ENCODE data around the gene LETM1.
"Not testable (repeated sequence)": the region's sequence is repeated elsewhere in the genome, so short reads cannot be mapped to it uniquely, and the experiment has no call there.

LETM1 gene

GRCh38 chr4:1839282-1839681 lies 16.7 kb downstream of the LETM1 start:
- no peak for DNase-seq (ENCODE audit: low read depth)
- H3K4me3 ChIP-seq (ENCODE audit: low read depth, low read length): no peak overlapping the region
- no peak for TF ChIP-seq CTCF (IDR thresholded peaks at IDR 0.05; ENCODE audit: control insufficient read depth, extremely low read depth, insufficient read depth)

- no peak for DNase-seq (ENCODE audit: low read depth)
- H3K4me3 ChIP-seq (ENCODE audit: low read depth, low read length): no peak overlapping the region
- no peak for TF ChIP-seq CTCF (IDR thresholded peaks at IDR 0.05; ENCODE audit: control insufficient read depth, extremely low read depth, insufficient read depth)
Observed at GRCh38 chr4:1837069-1837468, 18.9 kb downstream of the LETM1 start.

GRCh38 chr4:1836650-1837049 lies 19.3 kb downstream of the LETM1 start:
- TF ChIP-seq CTCF (IDR thresholded peaks at IDR 0.05; ENCODE audit: control insufficient read depth, extremely low read depth, insufficient read depth): no peak
- no peak overlapping the region for H3K4me3 ChIP-seq (ENCODE audit: low read depth, low read length)
- no peak for DNase-seq (ENCODE audit: low read depth)

DNA sequence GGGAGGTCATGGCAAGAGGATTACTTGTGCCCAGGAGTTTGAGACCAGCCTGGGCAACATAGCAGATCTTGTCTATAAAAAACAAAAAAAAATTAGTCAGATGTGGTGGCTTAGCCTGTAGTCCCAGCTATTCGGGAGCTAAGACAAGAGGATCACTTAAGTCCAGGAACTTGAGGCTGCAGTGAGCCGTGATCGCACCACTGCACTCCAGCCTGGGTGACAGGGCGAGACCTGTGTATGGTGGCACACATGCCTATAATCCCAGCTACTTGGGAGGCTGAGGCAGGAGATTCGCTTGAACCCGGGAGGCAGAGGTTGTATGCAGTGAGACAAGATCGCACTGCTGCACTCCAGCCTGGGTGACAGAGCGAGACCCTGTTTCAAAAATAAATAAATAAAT lies 20.1 kb downstream of the LETM1 start:
- H3K4me3 ChIP-seq (ENCODE audit: low read depth, low read length); DNase-seq (ENCODE audit: low read depth): not testable (repeated sequence)

- DNase-seq (ENCODE audit: low read depth): no peak
- H3K4me3 ChIP-seq (ENCODE audit: low read depth, low read length): no peak overlapping the region
- TF ChIP-seq CTCF (IDR thresholded peaks at IDR 0.05; ENCODE audit: control insufficient read depth, extremely low read depth, insufficient read depth): no peak
Observed at GRCh38 chr4:1834047-1834775, 21.7 kb downstream of the LETM1 start.

DNA sequence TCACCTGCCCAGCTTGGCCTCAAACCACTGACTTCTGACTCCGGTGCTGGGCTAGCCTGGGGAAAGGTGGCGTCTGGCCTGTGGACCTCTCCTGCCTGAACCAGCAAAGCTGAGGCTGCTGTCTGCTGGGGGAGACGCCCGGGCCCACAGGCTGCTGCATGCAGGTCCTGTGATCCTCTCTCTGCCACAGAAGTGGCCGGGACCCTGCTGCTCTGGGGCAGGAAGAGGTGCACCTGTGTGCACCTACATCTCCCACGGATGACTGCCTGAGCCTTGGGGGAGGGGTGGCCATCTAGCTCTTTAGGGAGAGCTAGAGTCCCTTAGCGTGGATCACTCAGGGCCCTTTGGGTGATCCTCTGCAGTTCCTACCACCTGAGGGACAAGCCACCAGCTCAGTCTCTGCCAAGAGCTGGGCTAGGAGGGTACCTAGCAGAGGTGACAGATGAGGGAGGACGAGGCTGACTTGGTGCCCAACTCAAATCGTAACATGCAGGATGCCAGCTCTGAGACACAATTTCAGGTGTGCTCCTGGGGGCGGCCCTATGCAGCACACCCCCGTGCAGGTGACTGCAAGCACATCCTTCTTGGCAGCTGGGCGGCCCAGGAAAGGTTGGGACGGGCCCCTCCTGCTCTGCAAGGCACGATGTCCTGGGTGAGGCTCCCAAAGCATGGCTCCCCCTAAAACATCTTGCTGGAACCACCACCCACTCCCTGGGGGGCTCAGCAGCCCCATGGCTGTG lies 22.5 kb downstream of the LETM1 start:
- no peak for DNase-seq (ENCODE audit: low read depth)
- TF ChIP-seq CTCF (IDR thresholded peaks at IDR 0.05; ENCODE audit: control insufficient read depth, extremely low read depth, insufficient read depth): no peak
- no peak overlapping the region for H3K4me3 ChIP-seq (ENCODE audit: low read depth, low read length)

DNA sequence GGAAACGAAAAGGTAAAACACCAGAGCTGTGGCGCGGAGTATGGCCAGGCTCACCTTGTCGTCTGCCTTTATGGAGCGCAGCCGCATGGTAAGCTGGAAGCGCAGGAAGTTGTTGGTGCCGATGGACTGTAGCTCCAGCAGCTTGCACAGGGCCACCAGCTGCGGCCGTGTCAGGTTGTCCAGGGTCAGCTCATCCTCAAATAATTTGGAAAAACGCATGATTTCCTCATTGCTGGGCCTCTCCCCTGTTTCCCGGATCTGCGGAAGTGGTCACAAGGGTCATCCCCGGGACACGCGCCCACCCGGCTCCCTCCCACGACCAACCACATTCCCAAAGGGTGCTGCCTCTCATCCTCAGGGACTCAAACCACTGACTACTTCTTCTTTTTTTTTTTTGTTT lies 23.3 kb downstream of the LETM1 start:
- DNase-seq (ENCODE audit: low read depth): no peak
- TF ChIP-seq CTCF (IDR thresholded peaks at IDR 0.05; ENCODE audit: control insufficient read depth, extremely low read depth, insufficient read depth): no peak
- H3K4me3 ChIP-seq (ENCODE audit: low read depth, low read length): no peak overlapping the region

All from LNCaP clone FGC (cell line).